Astrocyte (in vitro differentiated cells and primary cell): ENCODE measurements around the gene ZNF316.

ENCODE experiments used
- CTCF ChIP-seq: IDR thresholded peaks from 2 replicates; pipeline ENCODE4 v1.5.1; 2011; ENCODE audit warnings: low read depth, mild to moderate bottlenecking, inconsistent platforms, low read length, moderate library complexity; ENCODE audit not compliant: insufficient read depth
- EZH2 ChIP-seq: IDR thresholded peaks from 2 replicates; pipeline ENCODE4 v1.6.1; 2012; ENCODE audit warnings: mild to moderate bottlenecking, low read length, inconsistent platforms; ENCODE audit not compliant: insufficient read depth

GRCh38 chr7:6618621-6619020 is 18.5 kb upstream of the ZNF316 start:
- no peak for TF ChIP-seq CTCF
- TF ChIP-seq EZH2: no peak
